Fibroblast of lung (primary cell): ENCODE measurements around the gene VSIG10L2.

ENCODE experiments used
- CTCF ChIP-seq, 2 donors: IDR thresholded peaks in 1 of 2; conservative IDR thresholded peaks in 1 of 2; 1 replicate in 1 of 2; 2 replicates in 1 of 2; pipeline ENCODE4 v1.5.1; 2011 to 2012; ENCODE audit warnings: low read length in 2 of 2, control low read depth in 1 of 2, inconsistent platforms in 1 of 2, low read depth in 1 of 2, mild to moderate bottlenecking in 1 of 2
- EZH2 ChIP-seq: IDR thresholded peaks from 2 replicates; pipeline ENCODE4 v1.5.1; 2012; ENCODE audit warnings: low read length, control low read depth, mild to moderate bottlenecking; ENCODE audit errors: missing control alignments

GRCh38 chr11:125923633-125924032 is 22.2 kb upstream of the VSIG10L2 start:
- TF ChIP-seq CTCF (conservative IDR thresholded peaks at IDR 0.05 in 1 of 2, IDR thresholded peaks at IDR 0.05 in 1 of 2; ENCODE audit: low read depth in 1 of 2, low read length in 2 of 2): no peak
- no peak for TF ChIP-seq EZH2
